HepG2 (cell line): ENCODE measurements around the gene FAM234B. TPM values are rescaled to one million over a fixed set of nuclear protein-coding genes. Genes with fewer than 3 reads are reported as not detected.

Experiments
- ATF7-NPFF ChIP-seq: sonication (generic); formaldehyde crosslinking; IDR thresholded peaks from 2 replicates; pipeline ENCODE4 v1.8.1; 2023; ENCODE audit warnings: mild to moderate bottlenecking, low read depth, missing genetic modification reagents, moderate library complexity
- CEBPB ChIP-seq: IDR thresholded peaks from 2 replicates; pipeline ENCODE4 v1.6.1; 2011; ENCODE audit warnings: low read depth, low read length, improper control_type of control experiment, borderline replicate concordance
- KDM2A ChIP-seq: sonication (generic); formaldehyde crosslinking; IDR thresholded peaks from 2 replicates; pipeline ENCODE4 v1.4.0; 2020; ENCODE audit warnings: low read depth, missing genetic modification reagents, borderline replicate concordance
- MATR3 ChIP-seq: sonication (generic); formaldehyde crosslinking; IDR thresholded peaks from 2 replicates; pipeline ENCODE4 v1.4.0; 2020; ENCODE audit warnings: missing genetic modification reagents
- PAF1 ChIP-seq: IDR thresholded peaks from 2 replicates; pipeline ENCODE4 v1.6.1; 2016; ENCODE audit warnings: missing genetic modification reagents, missing compliant biosample characterization
- PPARG ChIP-seq: conservative IDR thresholded peaks from 2 replicates; pipeline ENCODE4 v1.6.1; 2016; ENCODE audit warnings: missing biosample characterization, missing genetic modification reagents
- RBM39 ChIP-seq: fragments of 200-400 bp; formaldehyde crosslinking; IDR thresholded peaks from one replicate; pipeline ENCODE4 v1.6.1; 2018; ENCODE audit warnings: antibody characterized with exemption, mild to moderate bottlenecking, low read depth, low read length; ENCODE audit not compliant: poor library complexity, severe bottlenecking
- SRSF4 ChIP-seq: fragments of 200-400 bp; formaldehyde crosslinking; IDR thresholded peaks from one replicate; pipeline ENCODE4 v1.6.1; 2018; ENCODE audit warnings: mild to moderate bottlenecking, low read depth, low read length, moderate library complexity; ENCODE audit not compliant: poor library complexity, severe bottlenecking
- SRSF9 ChIP-seq: fragments of 200-400 bp; formaldehyde crosslinking; IDR thresholded peaks from 2 replicates; pipeline ENCODE4 v1.6.1; 2018; ENCODE audit warnings: borderline replicate concordance, mild to moderate bottlenecking, low read depth, low read length; ENCODE audit not compliant: insufficient read depth, poor library complexity, severe bottlenecking
- ZC3H13 ChIP-seq: sonication (generic); formaldehyde crosslinking; IDR thresholded peaks from 2 replicates; pipeline ENCODE4 v1.8.1; 2023; ENCODE audit warnings: mild to moderate bottlenecking, missing genetic modification reagents, moderate library complexity
- ZFP41 ChIP-seq: sonication (generic); formaldehyde crosslinking; IDR thresholded peaks from 2 replicates; pipeline ENCODE4 v1.4.0; 2020; ENCODE audit warnings: mild to moderate bottlenecking, missing genetic modification reagents, borderline replicate concordance
- ZNF24 ChIP-seq: fragments of 450-650 bp; IDR thresholded peaks from 2 replicates; pipeline ENCODE4 v1.6.1; 2017; ENCODE audit warnings: antibody characterized with exemption, mild to moderate bottlenecking
- ZNF263 ChIP-seq: sonication (generic); formaldehyde crosslinking; IDR thresholded peaks from 2 replicates; pipeline ENCODE4 v1.4.0; 2020; ENCODE audit warnings: missing genetic modification reagents
- ZNF430 ChIP-seq: sonication (generic); formaldehyde crosslinking; IDR thresholded peaks from 2 replicates; pipeline ENCODE4 v1.9.0; 2021; ENCODE audit warnings: mild to moderate bottlenecking, missing genetic modification reagents
- ZNF543 ChIP-seq: sonication (generic); formaldehyde crosslinking; IDR thresholded peaks from 2 replicates; pipeline ENCODE4 v1.4.0; 2020; ENCODE audit warnings: mild to moderate bottlenecking, missing genetic modification reagents
- ZSCAN30 ChIP-seq: sonication (generic); formaldehyde crosslinking; IDR thresholded peaks from 2 replicates; pipeline ENCODE4 v1.5.0; 2020; ENCODE audit warnings: mild to moderate bottlenecking, missing genetic modification reagents
- polyA plus RNA-seq, 8 experiments: library from polyadenylated mRNA; depleted of rRNA in 3 of 8; stranded (reverse) in 7 of 8; unstranded in 1 of 8; fragments of >200 nt; fragmentation: Illumina TruSeq in 4 of 8; extraction: Trizol in 4 of 8; gene quantifications; 2 replicates each; pipeline versions ENCODE4 v1.2.1 to v1.2.3, GENCODE V29; 2011 to 2016; ENCODE audit warnings: low read depth in 4 of 8, missing spikeins in 1 of 8, mixed read lengths in 1 of 8; ENCODE audit not compliant: insufficient read depth in 1 of 8
- total RNA-seq, 5 experiments: library from RNA; depleted of rRNA; stranded (reverse); fragments of >200 nt; fragmentation: Illumina TruSeq; extraction: Trizol; gene quantifications; 2 replicates each; pipeline ENCODE4 v1.2.3, GENCODE V29; 2016; ENCODE audit warnings: low read depth in 1 of 5
- TF ChIP-seq, protein P1 (sequence below): sonication (generic); formaldehyde crosslinking; IDR thresholded peaks from 2 replicates; pipeline ENCODE4 v1.8.1; 2022; ENCODE audit warnings: low read depth, mild to moderate bottlenecking, missing genetic modification reagents
- TF ChIP-seq, protein P2 (sequence below): sonication (generic); formaldehyde crosslinking; IDR thresholded peaks from 2 replicates; pipeline ENCODE4 v1.4.0; 2020; ENCODE audit warnings: missing genetic modification reagents
- TF ChIP-seq, protein P3 (sequence below): IDR thresholded peaks from 2 replicates; pipeline ENCODE4 v1.6.1; 2016; ENCODE audit warnings: low read depth, control low read depth
- TF ChIP-seq, protein P4 (sequence below): sonication (generic); IDR thresholded peaks from 2 replicates; pipeline ENCODE4 v1.6.1; 2016; ENCODE audit warnings: low read depth, borderline replicate concordance
- TF ChIP-seq, protein P5 (sequence below): sonication (generic); formaldehyde crosslinking; IDR thresholded peaks from 2 replicates; pipeline ENCODE4 v1.5.0; 2020; ENCODE audit warnings: missing genetic modification reagents
- TF ChIP-seq, protein P6 (sequence below): sonication (generic); formaldehyde crosslinking; IDR thresholded peaks from 2 replicates; pipeline ENCODE4 v1.4.0; 2020; ENCODE audit warnings: mild to moderate bottlenecking, missing genetic modification reagents

FAM234B gene
- total and polyA plus RNA-seq, 2 of the 13 experiments (the other 11 are each of a cell fraction or from before 2014, with no cell fraction given), result 7.8 to 13.8 TPM

DNA sequence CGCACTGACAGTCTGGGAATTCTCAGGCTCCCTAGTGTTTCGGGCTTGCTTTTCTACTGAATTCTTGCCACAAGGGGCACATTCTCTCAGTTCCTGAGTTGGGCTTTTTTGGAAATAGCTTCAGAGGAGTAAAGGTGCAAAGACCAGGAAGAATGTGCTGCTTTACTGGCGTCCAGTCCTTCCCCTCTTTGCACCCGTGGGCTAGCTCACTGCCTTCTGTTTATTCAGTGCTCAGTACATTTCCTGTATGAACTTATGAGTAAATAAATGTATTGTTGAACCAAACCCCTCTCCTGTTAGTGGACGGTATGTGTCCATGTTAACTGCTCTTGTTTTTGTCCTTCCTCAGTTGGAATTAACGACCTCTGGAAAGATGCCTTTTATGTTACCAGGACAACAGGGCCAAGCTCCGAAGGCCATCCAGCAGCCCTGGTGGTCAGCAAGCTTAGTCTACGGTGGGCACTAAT, 35.3 kb downstream of the FAM234B start (continued):
- TF ChIP-seq, protein P1, sequence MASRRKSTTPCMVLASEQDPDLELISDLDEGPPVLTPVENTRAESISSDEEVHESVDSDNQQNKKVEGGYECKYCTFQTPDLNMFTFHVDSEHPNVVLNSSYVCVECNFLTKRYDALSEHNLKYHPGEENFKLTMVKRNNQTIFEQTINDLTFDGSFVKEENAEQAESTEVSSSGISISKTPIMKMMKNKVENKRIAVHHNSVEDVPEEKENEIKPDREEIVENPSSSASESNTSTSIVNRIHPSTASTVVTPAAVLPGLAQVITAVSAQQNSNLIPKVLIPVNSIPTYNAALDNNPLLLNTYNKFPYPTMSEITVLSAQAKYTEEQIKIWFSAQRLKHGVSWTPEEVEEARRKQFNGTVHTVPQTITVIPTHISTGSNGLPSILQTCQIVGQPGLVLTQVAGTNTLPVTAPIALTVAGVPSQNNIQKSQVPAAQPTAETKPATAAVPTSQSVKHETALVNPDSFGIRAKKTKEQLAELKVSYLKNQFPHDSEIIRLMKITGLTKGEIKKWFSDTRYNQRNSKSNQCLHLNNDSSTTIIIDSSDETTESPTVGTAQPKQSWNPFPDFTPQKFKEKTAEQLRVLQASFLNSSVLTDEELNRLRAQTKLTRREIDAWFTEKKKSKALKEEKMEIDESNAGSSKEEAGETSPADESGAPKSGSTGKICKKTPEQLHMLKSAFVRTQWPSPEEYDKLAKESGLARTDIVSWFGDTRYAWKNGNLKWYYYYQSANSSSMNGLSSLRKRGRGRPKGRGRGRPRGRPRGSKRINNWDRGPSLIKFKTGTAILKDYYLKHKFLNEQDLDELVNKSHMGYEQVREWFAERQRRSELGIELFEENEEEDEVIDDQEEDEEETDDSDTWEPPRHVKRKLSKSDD (CRISPR knock-in tag), result no peak
- TF ChIP-seq PAF1 (no peak), ZNF24 (no peak), PPARG (CRISPR knock-in tag) (peak; percentile 45; the same call in 1 of the 2 replicates), ZNF430 (CRISPR knock-in tag) (no peak), KDM2A (CRISPR knock-in tag) (no peak), SRSF9 (no peak), CEBPB (no peak), SRSF4 (no peak), ZNF543 (CRISPR knock-in tag) (no peak), ZC3H13 (CRISPR knock-in tag) (no peak), ZFP41 (CRISPR knock-in tag) (no peak), ZNF263 (no peak), MATR3 (CRISPR knock-in tag) (no peak), ZSCAN30 (CRISPR knock-in tag) (no peak), ATF7-NPFF (CRISPR knock-in tag) (no peak), RBM39 (no peak)
- TF ChIP-seq, protein P2, sequence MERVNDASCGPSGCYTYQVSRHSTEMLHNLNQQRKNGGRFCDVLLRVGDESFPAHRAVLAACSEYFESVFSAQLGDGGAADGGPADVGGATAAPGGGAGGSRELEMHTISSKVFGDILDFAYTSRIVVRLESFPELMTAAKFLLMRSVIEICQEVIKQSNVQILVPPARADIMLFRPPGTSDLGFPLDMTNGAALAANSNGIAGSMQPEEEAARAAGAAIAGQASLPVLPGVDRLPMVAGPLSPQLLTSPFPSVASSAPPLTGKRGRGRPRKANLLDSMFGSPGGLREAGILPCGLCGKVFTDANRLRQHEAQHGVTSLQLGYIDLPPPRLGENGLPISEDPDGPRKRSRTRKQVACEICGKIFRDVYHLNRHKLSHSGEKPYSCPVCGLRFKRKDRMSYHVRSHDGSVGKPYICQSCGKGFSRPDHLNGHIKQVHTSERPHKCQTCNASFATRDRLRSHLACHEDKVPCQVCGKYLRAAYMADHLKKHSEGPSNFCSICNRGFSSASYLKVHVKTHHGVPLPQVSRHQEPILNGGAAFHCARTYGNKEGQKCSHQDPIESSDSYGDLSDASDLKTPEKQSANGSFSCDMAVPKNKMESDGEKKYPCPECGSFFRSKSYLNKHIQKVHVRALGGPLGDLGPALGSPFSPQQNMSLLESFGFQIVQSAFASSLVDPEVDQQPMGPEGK (CRISPR knock-in tag), result no peak
- TF ChIP-seq, protein P3, sequence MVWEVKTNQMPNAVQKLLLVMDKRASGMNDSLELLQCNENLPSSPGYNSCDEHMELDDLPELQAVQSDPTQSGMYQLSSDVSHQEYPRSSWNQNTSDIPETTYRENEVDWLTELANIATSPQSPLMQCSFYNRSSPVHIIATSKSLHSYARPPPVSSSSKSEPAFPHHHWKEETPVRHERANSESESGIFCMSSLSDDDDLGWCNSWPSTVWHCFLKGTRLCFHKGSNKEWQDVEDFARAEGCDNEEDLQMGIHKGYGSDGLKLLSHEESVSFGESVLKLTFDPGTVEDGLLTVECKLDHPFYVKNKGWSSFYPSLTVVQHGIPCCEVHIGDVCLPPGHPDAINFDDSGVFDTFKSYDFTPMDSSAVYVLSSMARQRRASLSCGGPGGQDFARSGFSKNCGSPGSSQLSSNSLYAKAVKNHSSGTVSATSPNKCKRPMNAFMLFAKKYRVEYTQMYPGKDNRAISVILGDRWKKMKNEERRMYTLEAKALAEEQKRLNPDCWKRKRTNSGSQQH (CRISPR knock-in tag), result 0 out of 2 replicates have a peak, but pooled peaks have one; percentile 26
- TF ChIP-seq, protein P4, sequence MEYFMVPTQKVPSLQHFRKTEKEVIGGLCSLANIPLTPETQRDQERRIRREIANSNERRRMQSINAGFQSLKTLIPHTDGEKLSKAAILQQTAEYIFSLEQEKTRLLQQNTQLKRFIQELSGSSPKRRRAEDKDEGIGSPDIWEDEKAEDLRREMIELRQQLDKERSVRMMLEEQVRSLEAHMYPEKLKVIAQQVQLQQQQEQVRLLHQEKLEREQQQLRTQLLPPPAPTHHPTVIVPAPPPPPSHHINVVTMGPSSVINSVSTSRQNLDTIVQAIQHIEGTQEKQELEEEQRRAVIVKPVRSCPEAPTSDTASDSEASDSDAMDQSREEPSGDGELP, result no peak
- TF ChIP-seq, protein P5, sequence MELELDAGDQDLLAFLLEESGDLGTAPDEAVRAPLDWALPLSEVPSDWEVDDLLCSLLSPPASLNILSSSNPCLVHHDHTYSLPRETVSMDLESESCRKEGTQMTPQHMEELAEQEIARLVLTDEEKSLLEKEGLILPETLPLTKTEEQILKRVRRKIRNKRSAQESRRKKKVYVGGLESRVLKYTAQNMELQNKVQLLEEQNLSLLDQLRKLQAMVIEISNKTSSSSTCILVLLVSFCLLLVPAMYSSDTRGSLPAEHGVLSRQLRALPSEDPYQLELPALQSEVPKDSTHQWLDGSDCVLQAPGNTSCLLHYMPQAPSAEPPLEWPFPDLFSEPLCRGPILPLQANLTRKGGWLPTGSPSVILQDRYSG (CRISPR knock-in tag), result no peak
- TF ChIP-seq, protein P6, sequence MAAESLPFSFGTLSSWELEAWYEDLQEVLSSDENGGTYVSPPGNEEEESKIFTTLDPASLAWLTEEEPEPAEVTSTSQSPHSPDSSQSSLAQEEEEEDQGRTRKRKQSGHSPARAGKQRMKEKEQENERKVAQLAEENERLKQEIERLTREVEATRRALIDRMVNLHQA (CRISPR knock-in tag), result no peak
